GM12892 (cell line): ENCODE data around the gene FTCDNL1. TPM values are rescaled to one million over a fixed set of nuclear protein-coding genes. Genes with fewer than 3 reads are reported as not detected.

Experiments
- DNase-seq: peaks from one replicate; pipeline ENCODE4 v3.0.0; 2011; ENCODE audit not compliant: insufficient read length
- FAIRE-seq: peaks from 2 replicates; lab custom pipeline; 2011; peaks lifted over from hg19 to GRCh38; lab: Jason Lieb, UNC
- POLR2A ChIP-seq: IDR thresholded peaks from 2 replicates; pipeline ENCODE4 v1.6.1; 2011; ENCODE audit warnings: low read depth, low read length, control low read depth
- POLR2AphosphoS5 ChIP-seq: IDR thresholded peaks from 2 replicates; pipeline ENCODE4 v1.6.1; 2011; ENCODE audit warnings: low read depth, low read length, control low read depth
- TAF1 ChIP-seq: IDR thresholded peaks from 2 replicates; pipeline ENCODE4 v1.6.1; 2011; ENCODE audit warnings: low read depth, mild to moderate bottlenecking, control low read depth, low read length, borderline replicate concordance
- polyA plus RNA-seq: library from polyadenylated mRNA; unstranded; fragments of >200 nt; gene quantifications from one replicate; pipeline ENCODE4 v1.2.1, GENCODE V29; 2012; ENCODE audit warnings: missing spikeins, inconsistent platforms; ENCODE audit not compliant: missing spikeins

FTCDNL1 gene
- polyA plus RNA-seq, result 2.3 TPM

DNA sequence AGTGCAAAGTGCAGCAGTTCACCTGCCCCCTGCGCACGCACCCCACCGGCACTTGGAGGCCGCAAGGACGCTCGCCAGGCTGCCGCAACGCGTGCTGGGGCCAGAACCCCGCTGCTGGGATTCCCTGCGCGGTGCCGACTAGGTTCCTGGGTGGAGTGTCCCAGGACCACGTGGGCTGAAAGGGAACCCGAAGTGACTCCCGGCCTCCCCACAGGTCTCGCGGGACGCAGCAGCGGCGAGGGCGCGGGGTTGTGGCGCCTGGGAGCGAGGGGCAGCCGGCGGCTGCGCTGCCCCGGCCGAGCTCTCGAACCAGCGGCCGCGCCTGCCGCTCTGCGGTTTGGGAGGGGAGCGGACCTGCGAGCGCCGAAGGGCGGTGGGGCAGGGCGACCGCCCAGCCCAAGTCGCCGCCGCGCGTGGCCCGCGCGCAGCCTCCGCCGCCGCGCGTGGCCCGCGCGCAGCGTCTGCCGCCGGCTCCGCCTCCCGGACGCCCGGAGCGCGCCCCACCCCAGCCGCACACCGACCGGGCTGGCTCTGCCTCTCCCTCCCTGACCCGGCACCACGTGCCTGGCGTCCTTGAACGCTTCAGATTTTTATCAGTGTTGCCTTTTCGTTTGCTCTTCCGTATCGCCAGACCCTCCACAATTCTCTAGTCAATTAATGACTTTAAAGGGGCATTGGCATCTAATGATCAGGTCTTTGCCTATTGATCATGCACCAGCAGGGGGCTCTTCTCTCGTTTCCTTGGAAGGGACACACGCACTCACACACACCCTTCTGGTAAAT, at the start of gene FTCDNL1:
Gene FTCDNL1 (minus strand): TSS at position 475 of the 783 bp plus-strand sequence. CDS start 2,230 bp downstream, outside the sequence.
- DNase-seq, result peak; percentile 47
- FAIRE-seq, result peak; percentile 83
- TF ChIP-seq POLR2AphosphoS5 (peak; percentile 54; the same call in 1 of the 2 replicates), POLR2A (peak; percentile 70), TAF1 (0 out of 2 replicates have a peak, but pooled peaks have one; percentile 43)

DNA sequence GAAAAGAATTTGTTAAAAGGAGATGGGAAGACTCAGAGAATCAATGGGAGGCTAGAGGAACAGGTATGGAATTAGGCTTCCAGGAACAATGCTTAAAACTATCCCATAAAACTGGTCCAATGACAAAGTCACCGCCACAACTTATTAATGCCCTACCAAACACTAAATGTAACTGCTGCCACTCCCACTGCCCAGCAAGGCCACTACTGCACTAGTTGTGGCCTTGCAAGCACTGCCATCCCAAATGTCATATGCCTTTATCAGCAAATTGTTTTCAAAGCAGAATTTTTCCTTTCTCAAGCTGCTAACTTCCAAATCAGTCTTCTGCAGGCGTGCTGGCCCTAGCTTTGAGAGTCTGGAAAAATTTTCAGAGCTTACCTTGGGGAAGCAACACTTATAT, 45.6 kb upstream of the FTCDNL1 start:
- no peak for FAIRE-seq
- no peak for DNase-seq
- no peak for TF ChIP-seq TAF1
- no peak for TF ChIP-seq POLR2AphosphoS5
- no peak for TF ChIP-seq POLR2A

DNA sequence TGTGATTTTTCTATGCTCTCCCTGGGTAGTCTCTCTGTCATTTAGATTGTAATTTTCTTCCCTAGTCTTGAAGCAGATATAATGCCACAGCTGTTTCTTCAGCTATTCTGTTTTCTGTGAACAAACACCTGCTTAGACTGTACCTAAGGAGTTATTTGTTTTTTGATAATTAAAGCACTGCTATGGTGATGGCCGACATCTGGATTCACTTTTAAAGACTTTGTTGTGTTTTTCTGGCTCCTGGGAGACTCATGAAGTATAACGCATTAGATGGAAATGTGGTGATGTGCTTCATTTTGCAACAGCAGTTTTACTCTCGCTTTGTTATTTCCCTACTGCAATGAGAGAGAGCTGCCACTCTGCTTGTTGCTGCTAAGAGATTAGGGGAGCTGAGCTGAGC, 44.4 kb upstream of the FTCDNL1 start:
- FAIRE-seq (no peak), DNase-seq (no peak)
- TF ChIP-seq TAF1 (no peak), POLR2A (no peak)

DNA sequence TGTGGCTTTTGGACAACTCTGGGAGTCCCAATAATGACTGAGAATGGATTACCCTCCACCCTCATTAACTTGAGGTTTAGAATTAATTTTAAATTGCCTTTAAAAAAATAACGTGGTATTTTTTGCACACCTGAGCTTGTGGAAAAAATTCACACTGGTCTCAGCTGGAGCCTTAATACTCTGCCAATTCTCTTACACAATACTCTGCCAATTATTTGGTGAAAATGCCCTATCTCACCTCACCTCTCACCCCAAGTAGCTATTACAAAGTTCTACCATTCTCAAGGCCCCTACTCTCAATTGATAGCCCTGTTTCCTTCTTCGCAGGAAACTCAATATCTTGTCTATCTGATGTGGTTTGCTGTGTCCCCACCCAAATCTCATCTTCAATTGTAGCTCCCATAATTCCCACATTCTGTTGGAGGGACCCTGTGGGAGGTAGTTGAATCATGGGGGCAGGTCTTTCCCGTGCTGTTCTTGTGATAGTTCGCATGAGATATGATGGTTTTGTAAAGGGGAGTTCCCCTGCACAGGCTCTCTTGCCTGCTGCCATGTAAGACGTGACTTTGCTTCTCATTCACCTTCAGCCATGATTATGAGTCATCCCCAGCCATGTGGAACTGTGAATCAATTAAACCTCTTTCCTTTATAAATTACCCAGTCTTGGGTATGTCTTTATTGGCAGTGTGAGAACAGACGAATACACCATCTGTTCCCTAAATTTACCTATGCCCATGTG, 32.7 kb upstream of the FTCDNL1 start:
- no peak for DNase-seq
- no peak for FAIRE-seq

DNA sequence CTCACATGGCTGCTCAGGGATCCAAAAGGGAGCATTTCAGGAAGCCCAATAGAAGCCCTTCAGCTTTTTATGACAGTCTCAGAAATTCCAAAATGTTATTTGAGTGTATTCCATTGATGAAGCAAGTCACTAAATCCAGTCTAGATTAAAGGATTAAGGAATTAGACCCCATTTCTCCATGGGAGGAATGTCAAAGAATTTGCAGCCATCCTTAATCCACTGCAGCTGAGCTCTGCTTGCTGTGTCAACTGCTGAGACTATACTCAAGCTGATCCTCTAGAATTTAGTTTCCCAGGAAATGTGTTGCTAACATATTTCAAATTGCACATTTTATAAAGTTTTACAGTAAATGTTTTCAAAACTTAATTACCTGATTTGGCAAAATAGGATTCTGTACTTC, 31.7 kb upstream of the FTCDNL1 start:
- no peak for FAIRE-seq
- no peak for DNase-seq

More for the DNA sequence above, 32.7 kb upstream of the FTCDNL1 start:
- no peak for TF ChIP-seq POLR2A
- TF ChIP-seq TAF1, result no peak
- TF ChIP-seq POLR2AphosphoS5, result no peak

DNA sequence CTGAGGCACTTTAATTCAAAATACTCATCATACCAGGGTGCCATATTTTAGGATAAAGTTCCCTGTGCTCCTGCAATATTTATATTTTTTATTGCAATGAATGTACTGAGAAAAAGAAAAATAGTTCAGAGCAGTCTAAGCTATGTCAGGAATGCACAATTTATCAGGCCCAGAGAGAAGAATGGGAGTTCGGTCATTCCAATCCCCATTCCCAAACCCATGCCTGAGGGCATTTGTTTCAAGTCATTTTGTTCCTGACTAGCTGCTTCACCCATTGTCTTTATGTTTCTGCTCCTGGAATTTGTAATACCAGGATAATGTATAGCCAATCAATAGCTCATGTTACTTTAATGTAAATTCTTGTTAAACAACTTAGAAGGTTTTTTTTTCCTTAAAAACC, 24.4 kb upstream of the FTCDNL1 start:
- FAIRE-seq (no peak), DNase-seq (no peak)
- no peak for TF ChIP-seq TAF1
- no peak for TF ChIP-seq POLR2AphosphoS5
- no peak for TF ChIP-seq POLR2A

More for the DNA sequence above, 31.7 kb upstream of the FTCDNL1 start:
- TF ChIP-seq TAF1 (no peak), POLR2A (no peak), POLR2AphosphoS5 (no peak)

DNA sequence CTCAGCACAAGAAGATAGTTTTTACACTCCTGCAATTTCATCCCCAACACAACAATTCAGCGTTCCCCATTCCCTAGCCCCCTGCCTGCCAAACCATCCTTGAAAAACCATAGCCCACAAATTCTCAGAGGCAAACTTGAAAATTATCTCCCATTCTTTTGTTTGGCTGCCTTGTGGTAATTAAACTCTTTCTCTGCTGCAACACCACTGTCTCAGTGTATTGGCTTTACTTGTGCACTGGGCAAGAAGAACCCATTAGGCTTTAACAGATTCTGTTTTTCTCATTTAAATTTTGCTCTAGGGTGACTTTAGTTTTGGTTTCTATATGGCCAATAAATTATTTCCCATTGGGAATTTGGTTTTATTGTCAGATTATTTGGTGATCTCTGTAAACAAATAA, 23.2 kb upstream of the FTCDNL1 start:
- DNase-seq (no peak), FAIRE-seq (no peak)
- TF ChIP-seq POLR2A, result no peak
- TF ChIP-seq TAF1, result no peak
- TF ChIP-seq POLR2AphosphoS5, result no peak

DNA sequence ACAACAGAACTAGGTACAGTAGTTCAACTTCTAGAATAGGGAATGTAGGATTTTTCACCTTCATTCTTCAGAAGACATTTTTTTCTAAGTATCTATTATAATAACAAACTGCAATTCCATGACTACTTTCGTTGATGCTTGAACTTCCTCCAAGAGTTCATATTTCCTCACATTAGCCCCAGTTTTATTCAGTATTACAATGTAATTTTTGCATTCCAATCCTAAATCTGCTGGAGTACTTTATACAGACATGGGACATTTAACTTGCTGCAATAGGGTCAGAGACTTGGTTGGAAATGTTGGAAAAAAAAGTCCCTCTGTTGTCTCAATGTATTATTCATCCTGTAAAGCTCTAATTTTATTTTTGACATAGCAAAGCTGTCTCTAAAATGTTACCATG, 19.6 kb upstream of the FTCDNL1 start:
- DNase-seq (no peak), FAIRE-seq (no peak)
- no peak for TF ChIP-seq POLR2A
- no peak for TF ChIP-seq TAF1
- no peak for TF ChIP-seq POLR2AphosphoS5

DNA sequence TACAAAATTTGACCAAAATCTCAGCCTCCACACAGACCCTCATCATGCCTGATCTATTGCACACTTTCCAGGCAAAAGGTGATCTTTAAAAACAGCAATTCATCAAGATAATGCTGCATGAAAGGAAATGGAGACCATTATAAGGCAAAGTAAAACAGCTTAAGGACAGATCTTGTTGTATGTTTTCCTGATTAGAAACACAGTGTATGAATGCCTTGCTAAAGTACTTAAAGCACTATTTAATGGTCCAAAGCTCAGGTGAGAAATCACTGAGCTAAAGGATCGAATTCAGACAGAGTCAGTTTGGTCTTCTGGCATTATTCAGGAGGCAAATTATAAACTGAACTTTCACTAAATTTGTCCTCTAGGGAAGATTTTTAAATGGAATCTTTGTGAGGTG, 18.7 kb upstream of the FTCDNL1 start:
- TF ChIP-seq TAF1, result no peak
- no peak for TF ChIP-seq POLR2AphosphoS5
- TF ChIP-seq POLR2A, result no peak
- DNase-seq (no peak), FAIRE-seq (no peak)

DNA sequence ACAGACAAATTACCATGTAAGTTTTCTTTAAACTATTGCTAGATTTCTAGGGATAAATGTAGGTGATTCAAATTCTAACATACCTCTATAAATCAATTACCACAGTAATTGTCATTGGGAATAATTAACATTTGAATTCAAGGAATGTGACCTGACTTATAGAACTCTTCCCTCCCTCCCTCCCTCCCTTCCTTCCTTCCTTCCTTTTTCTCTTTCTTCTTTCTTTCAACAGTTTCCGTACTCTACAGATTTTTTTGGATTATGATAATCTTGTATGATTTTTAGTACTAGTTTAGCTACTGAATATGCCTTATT, 18.2 kb upstream of the FTCDNL1 start:
- TF ChIP-seq POLR2A (no peak), TAF1 (no peak), POLR2AphosphoS5 (no peak)
- DNase-seq (no peak), FAIRE-seq (no peak)

DNA sequence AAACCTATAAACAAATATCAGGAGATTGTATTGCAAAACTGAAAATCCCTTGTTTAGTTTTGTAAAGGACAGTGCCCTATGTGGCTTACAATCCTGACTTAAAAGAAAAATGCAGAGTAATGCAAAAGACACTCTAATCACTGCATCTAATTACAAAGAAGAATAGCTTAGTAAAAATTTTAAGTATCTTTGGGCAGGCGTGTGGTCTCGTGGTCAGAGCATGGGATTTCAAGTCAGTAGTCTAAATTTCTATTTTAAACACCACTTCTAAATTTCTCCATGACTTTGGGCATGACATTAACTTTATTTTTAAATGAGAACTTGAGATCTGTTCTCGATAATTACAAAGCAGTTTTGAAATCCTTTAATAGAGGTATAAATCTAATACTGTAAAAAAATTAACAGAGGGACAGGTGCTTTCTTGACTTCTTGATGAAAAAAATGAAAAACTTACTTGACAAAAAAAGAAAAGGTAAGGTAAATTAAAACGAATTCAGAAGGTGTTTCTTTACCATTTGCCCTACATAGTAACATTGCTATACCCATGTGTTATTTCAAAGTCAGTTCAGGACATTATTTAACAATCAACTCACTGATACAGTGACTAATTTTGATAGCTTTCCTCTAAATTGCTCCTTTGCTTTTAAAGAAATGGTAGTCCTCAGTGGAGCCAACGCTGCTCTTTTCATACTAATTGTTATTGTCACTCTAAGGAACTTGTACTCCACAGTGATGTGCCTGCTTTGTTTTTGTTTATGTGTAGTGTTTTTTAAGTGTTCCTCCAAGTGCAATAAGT, 17.6 kb upstream of the FTCDNL1 start:
- DNase-seq, result no peak
- no peak for FAIRE-seq
- TF ChIP-seq POLR2A, result no peak
- no peak for TF ChIP-seq TAF1
- TF ChIP-seq POLR2AphosphoS5, result no peak
